Stimulated activated CD8-positive, alpha-beta memory T cell treated with anti-CD3 and anti-CD28 coated beads, Interleukin-12 subunit alpha, Interleukin-12 subunit beta, amount 100 ng/mL, for 1 hour (primary cell): ENCODE measurements around the gene CLIC6.
"Not testable (repeated sequence)": the region's sequence is repeated elsewhere in the genome, so short reads cannot be mapped to it uniquely, and the experiment has no call there.

Experiments used
- DNase-seq: peaks from one replicate; pipeline ENCODE4 v3.0.0-alpha.2; 2020; ENCODE audit warnings: low read depth

Gene CLIC6

DNA sequence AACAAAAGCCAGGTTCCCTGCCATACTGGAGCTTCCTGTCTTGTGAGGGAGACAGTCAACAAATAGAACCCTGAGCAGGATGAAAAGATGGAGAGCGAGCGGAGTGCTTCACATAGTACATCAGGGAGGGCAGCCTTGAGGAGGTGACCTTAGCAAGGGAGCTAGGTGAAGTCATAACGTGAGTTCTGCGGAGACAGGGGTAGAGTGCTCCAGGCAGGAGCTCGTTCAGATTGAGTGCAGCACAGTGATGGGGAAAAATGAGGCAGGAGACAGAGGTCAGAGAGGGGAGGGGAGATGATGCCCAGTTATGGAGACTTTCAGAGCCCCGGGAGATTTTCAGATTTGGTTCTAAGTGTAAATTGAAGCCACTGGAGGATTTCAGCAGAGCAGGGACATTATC is 15.3 kb upstream of the CLIC6 start:
- no peak for DNase-seq

- no peak for DNase-seq
Measured at GRCh38 chr21:34661848-34662247, 6.9 kb upstream of the CLIC6 start.

GRCh38 chr21:34667761-34668160 is 1.0 kb upstream of the CLIC6 start:
- no peak for DNase-seq

- DNase-seq = no peak
Measured at GRCh38 chr21:34669149-34669879, 520 bp downstream of the CLIC6 start.

- DNase-seq = not testable (repeated sequence)
Measured at GRCh38 chr21:34669880-34670219, 1.1 kb downstream of the CLIC6 start.

DNA sequence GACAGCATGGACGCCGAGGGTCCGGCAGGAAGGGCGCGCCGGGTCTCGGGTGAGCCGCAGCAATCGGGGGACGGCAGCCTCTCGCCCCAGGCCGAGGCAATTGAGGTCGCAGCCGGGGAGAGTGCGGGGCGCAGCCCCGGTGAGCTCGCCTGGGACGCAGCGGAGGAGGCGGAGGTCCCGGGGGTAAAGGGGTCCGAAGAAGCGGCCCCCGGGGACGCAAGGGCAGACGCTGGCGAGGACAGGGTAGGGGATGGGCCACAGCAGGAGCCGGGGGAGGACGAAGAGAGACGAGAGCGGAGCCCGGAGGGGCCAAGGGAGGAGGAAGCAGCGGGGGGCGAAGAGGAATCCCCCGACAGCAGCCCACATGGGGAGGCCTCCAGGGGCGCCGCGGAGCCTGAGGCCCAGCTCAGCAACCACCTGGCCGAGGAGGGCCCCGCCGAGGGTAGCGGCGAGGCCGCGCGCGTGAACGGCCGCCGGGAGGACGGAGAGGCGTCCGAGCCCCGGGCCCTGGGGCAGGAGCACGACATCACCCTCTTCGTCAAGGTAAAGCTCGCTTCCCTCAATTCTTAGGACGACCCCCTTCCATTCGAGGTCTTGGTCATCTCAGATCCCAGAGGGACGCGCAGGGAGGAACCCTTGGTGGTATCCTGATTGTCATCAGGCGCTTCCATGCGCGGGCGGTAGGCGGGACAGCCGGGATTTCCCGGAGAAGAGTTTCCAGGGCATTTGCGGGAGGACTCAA is 1.6 kb downstream of the CLIC6 start:
- no peak for DNase-seq

- no peak for DNase-seq
Measured at GRCh38 chr21:34670962-34671348, 2.2 kb downstream of the CLIC6 start.

- no peak for DNase-seq
Measured at GRCh38 chr21:34671462-34671861, 2.7 kb downstream of the CLIC6 start.

DNA sequence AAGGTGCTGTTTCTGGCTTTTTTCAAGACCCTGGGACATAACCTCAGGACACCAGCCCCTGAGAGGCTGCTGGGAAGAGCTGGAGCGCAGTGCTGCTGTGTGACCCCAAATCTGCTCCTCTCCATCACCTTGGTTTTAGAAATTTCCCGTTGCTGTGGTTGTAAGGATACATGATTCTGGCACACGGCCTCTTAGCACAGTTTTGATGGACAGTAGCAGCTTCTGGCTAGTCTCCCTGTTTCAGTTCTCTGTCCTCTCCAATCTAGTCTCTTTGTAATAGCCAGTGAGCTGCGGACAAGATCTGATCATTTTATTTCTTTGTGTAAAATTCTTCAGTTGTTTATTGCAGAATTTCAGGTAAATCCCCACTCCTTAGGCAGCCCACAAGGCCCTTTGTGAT is 3.1 kb downstream of the CLIC6 start:
- no peak for DNase-seq

DNA sequence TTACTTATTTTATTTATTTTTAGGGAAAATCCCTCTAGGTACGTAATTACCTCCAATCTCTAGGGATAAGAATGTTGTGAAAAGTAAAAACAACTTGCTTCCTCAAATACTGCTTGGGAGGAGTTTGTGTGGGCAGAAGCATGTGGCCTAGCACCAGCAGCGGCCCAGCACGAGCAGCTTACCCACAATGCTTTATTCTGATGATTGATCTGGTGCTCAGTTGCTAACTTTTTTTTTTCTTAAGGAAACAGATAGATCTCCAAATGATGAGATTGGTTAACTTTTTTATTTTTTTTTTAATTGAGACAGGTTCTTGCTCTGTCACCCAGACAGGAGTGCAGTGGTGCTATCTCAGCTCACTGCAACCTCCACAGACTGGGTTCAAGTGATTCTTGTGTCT is 4.2 kb downstream of the CLIC6 start:
- no peak for DNase-seq

- no peak for DNase-seq
Measured at GRCh38 chr21:34674468-34674867, 5.7 kb downstream of the CLIC6 start.

DNA sequence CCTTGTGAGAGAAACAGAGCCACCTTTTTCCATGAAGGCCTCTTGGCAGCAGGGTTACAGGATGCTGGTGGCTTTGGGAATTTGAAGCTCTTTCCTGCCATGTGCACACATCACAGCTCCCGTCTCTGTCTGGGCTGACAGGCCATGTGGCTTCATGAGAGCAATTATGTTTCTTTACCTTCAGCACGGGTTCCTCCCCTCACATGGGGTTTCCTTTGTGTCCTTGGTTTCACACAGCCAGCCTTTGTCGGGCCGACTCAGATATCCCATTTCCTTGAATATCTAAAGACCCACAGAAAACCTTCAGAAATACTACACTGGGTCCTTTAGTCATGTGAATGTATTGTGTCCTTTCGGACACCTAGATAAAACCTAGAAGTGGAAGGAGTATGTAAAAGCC is 7.1 kb downstream of the CLIC6 start:
- no peak for DNase-seq

GRCh38 chr21:34679051-34679450 is 10.3 kb downstream of the CLIC6 start:
- no peak for DNase-seq

GRCh38 chr21:34684174-34684876 is 15.5 kb downstream of the CLIC6 start:
- no peak for DNase-seq

GRCh38 chr21:34687065-34687464 is 18.3 kb downstream of the CLIC6 start:
- DNase-seq = no peak

GRCh38 chr21:34687745-34688144 is 19.0 kb downstream of the CLIC6 start:
- DNase-seq = no peak

- DNase-seq = no peak
Measured at GRCh38 chr21:34688145-34688544, 19.4 kb downstream of the CLIC6 start.

DNA sequence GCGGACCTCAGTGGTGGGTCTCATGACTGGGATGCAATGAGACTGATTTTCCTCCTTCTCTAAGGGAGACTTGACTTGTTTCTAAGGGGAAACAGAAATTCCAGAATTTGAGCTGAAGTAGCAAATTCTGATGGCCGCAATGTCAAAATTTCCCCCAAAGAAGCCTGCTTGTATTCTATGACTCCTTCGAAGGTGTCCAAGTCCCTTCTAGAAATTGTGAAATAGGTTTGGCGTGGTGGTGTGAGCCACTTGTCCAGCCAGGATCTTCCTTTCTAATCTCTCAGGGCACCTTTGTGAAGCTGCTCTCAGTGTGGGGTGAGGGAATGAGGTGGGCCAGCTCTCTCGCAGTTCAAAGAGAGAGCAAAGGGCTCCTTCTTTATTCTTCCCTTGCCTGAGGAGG is 19.9 kb downstream of the CLIC6 start:
- DNase-seq = no peak

- DNase-seq = no peak
Measured at GRCh38 chr21:34690041-34690792, 21.4 kb downstream of the CLIC6 start.

DNA sequence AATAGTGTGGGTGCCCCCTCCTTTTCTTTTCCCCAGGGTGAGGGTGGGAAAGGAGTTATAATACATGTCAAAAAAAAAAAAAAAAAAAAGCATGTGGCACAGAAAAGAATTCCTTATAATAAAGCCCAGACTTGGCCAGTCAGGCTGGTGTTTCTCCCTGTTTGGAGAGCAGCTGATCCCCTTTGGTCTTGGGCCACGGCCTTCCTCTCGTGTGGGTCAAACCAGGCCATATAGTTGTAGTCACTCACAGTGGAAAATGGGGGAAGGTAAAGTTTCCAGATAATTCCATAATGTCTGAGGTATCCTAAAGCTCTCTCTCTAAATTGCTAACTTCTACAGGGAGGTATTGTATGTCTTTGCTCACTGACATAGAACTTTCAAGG is 22.0 kb downstream of the CLIC6 start:
- no peak for DNase-seq

DNA sequence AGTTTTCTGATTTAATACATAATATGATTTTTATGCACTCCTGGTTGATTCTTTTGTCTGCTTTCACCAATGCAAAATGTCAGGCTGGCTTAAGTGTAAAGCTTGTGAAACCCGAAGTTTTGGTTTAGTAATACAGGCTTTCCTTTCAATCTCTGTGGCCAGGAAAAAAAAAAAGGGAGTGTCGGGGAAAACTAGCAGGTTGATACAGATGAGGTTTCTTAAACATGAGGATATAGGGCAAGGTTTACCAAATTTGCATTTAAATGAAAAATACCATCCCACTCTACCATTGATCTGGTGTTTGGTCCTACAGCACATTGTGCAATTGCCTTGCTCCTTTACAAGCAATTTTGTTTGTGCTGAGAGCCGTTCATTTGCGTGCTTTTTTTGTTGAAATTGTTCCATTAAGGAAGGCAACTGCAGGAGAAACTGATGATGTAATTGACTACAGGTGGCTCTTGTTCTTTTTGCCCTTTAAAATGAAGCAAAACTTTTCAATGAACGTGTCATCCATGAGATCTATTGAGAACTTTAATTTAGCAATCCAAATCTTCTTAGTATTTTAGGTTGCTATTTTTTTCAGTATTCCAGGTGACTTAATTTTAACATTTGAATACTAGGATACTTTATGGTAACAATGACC is 22.7 kb downstream of the CLIC6 start:
- no peak for DNase-seq

DNA sequence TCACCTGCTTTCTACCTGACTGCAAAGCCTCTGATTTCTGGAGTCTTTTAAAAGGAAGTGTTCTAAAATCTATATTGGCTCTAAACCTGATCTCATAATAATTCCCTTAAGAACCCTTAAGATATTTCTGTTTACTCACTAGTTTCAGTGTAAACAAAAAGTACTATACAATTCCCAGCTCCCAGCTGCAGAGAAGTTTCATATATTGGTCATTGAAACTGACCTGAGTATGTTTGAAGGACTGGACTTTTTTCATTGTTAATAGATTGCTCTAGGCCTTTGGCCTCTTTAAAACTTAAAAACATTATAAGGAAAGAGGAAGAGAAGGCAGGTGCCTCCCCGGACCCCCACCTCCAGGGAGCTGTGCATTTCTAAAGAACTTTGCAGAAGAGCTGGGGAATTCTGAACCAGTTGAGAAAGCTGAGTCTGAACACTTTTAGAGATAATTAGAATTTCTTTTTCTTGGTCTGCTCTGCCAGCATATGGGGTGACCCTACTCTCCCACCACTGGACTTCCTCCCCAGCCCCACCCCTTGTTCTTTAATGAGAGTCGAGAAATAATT is 23.7 kb downstream of the CLIC6 start:
- no peak for DNase-seq
